Fibroblast of skin of abdomen (primary cell): ENCODE results near the gene NDUFA3. TPM values are rescaled to one million over a fixed set of nuclear protein-coding genes. Genes with fewer than 3 reads are reported as not detected.
"Not testable (repeated sequence)": the region's sequence is repeated elsewhere in the genome, so short reads cannot be mapped to it uniquely, and the experiment has no call there.

Experiments
- DNase-seq: peaks from one replicate; pipeline ENCODE4 v3.0.0-alpha.2; 2013
- polyA plus RNA-seq, 2 experiments: library from polyadenylated mRNA; unstranded; fragments of 120-200 nt; gene quantifications; one replicate each; pipeline ENCODE4 v1.2.1, GENCODE V29; 2013; ENCODE audit not compliant: insufficient read length in 2 of 2

Gene NDUFA3
- 102 TPM for polyA plus RNA-seq (2013, experiment 1 of 2; ENCODE audit: insufficient read length)
- 98.9 TPM for polyA plus RNA-seq (2013, experiment 2 of 2; ENCODE audit: insufficient read length)

DNA sequence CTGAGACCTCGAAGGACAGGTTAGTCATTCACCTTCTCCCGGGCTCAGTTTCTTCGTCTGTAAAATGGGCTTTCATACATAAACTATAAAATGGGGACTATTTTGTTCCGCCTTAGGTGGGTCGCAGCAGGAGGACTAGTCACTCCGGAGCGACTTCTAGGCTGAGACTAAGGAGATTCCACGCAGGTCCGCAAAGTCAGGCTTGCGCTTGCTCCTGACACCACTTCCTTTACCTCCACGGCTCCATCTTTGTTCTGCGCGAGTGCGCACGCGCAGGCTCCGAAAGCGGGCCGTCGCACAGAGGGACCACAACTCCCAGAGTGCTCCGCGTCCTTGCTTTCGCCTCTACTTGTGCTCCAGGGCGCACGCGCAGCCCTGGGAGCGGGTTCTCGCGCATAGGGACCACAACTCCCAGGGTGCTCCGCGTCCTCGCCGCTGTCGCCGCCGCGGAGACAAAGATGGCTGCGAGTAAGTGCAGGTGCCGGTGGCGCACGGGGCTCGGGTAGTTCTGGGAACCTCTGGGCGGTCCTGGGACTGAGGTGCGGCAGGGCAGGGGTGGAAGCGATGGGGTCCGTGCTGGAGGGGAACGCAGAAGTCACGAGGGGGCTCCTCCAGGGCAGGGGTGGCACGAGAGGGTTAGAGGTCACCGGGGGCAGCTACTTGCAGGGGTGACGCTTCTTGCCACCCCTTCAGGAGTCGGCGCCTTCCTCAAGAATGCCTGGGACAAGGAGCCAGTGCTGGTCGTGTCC lies at the start of gene NDUFA3:
Gene NDUFA3 (plus strand): TSS at position 435 of the 749 bp plus-strand sequence. CDS start 24 bp downstream, at position 459.
- peak; percentile 99 for DNase-seq

DNA sequence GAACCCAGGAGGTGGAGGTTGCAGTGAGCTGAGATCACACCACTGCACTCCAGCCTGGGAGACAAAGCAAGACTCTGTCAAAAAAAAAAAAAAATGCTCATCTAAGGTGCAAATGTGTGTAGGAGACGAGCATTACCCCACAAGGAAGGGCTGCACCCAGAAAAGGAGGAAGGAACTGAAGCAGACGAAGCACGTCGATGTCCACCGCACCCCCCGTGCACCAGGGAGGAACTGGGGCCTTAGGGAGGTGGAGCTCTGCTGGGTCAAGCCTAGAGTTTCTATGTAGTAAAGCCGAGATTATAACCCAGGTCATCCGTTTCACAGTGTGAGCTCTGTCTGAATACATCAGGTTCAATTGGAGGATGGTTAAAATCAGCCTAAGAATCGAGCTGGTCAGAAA lies 40.0 kb upstream of the NDUFA3 start:
- no peak for DNase-seq

DNA sequence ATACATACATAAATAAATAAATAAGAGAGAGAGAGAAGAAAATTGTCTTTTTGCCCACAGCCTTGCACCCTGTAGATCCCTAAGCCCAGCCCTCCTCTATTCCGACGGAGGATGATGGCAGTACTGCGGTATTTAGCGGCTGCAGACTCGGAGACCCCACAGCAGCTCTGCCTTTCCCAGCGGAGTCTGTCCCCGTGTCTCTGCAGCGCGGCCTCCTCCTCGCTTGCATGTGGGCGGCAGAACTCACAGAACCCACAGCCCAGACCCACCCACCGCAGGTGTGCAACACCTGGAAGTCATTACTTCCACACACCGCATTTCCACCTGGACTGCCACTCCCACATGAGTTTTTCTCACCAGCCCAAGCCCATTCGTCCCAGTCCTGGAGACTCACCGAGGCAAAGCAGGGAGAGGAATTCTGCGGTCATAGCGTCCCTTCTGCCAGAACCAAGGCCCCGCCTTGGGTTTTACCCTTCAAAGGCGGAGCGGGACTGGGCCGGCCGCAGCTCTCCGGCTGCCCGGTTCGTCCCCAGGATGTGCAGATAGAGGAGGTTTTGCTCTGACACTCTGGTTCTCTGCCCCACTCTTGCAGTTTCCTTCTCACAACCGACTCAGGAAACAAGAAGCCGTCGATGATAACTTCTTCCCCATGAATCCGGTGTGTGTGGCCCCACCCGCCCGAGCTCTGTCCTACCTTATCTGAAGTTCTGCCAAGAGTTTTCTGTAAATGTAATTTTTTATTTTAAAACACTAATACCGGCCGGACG lies 39.1 kb upstream of the NDUFA3 start, which contains the start of gene VSTM1:
Gene VSTM1 (minus strand): TSS at position 548 of the 767 bp plus-strand sequence. CDS start 120 bp downstream, at position 428.
- no peak for DNase-seq

DNA sequence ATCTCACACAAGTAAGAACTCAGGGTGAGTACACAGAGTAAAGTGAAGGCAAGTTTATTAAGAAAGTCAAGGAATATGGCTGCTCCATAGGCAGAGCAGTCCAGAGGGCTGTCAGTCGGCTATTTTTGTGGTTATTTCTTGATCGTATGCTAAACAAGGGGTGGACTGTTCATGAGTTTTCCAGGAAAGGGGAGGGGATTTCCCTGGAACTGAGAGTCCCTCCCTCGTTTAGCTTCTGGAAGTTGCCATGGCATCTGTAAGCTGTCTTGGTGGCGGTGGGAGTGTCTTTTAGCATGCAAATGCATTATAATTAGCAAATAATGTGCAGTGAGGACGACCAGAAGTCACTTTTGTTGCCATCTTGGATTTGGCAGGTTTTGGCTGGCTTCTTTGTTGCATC lies 33.2 kb upstream of the NDUFA3 start:
- DNase-seq = no peak

DNA sequence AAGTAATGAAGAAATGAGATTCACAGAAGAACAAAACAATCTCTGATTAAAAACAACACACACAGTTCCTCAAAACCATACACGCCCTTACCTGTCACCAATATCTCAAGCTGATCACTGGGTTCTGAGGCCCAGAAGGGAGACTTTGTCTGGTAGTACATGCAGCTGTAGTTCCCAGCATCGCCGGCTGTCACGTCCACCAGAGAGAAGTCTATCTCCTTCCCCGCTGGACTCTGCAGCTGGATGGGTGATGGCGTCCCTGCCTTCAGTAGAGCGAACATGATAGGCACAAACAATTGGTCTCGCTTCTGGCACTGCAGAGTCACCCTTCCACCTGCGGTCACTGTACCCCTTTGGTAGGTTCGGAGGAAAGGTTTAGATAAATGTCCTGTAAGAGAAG lies 28.8 kb upstream of the NDUFA3 start:
- no peak for DNase-seq

DNA sequence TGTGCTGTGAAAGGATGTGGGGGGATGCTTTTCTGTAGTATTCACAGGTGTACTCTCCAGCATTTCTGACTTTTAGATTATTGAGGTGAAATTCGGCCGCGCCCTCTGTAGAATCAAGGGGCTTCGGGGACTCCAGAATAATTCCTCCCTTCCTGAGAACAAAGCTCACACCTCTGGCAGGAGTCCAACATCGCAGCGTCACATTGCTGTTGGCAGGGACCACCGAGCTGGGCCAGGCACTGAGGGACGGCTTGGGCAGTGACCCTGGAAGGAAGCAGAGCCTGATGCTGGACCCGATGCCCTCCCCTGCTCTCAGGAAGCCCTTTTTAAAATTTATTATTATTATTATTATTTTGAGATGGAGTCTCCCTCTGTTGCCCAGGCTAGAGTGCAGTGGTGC lies 27.8 kb upstream of the NDUFA3 start:
- no peak for DNase-seq

DNA sequence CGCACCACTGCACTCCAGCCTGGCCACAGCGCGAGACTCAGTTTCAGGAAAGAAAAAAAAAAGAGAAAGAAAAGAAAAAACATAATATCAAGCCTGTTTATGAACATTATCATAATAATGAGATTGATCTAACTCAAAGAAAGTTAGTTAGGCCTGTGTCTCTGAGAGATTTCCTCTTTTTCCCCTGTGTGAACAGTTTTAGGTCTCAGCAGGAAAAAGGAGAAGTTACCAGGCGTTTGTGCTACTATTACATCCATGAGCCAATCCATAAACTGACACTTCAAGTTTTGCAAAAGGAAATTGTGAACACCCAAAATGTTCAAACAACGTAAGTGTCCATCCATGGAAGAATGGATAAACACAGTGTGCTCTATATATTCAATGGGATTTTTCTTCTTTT lies 25.3 kb upstream of the NDUFA3 start:
- no peak for DNase-seq

DNA sequence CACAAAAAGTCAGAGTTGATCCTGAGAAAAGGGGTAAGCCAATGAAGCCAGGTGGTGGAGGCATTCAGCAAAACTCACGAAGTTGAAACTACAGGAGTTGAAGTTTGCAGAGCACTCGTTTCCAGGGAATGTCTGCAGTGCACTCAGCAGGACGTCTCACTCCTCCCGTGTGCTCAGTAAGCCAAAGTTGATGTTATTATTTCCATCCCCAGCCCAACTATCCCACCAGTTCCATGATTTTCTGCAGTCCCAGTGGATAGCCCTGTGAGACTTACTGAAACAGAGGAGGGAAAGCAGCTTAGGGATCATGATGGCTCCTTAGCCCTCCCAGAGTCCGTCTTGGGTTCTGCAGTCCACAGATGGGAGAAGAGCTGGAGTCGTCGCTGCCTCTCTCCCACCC lies 21.6 kb upstream of the NDUFA3 start, which contains the start of gene TARM1:
Gene TARM1 (minus strand): TSS at position 334 of the 400 bp plus-strand sequence. CDS start 25 bp downstream, at position 309.
- no peak for DNase-seq

DNA sequence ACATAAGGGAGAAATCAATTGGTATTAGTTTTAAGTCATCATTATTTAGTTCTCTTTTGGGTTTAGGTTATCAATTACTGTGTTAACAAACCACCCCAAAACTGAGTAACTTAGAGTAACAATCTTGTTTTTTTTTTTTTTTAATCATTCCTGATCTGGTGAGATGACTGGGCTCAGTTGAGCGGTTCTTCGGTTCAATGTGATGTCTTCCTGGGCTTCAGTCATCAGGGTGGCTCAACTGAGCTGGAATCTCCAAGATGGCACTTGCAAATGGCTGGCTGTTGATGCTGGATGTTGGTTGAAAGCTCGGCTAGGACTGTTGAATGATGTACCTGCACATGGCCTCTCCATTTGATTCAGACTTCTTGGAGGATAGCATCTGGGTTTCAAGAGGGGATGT lies 18.2 kb upstream of the NDUFA3 start:
- DNase-seq = no peak

DNA sequence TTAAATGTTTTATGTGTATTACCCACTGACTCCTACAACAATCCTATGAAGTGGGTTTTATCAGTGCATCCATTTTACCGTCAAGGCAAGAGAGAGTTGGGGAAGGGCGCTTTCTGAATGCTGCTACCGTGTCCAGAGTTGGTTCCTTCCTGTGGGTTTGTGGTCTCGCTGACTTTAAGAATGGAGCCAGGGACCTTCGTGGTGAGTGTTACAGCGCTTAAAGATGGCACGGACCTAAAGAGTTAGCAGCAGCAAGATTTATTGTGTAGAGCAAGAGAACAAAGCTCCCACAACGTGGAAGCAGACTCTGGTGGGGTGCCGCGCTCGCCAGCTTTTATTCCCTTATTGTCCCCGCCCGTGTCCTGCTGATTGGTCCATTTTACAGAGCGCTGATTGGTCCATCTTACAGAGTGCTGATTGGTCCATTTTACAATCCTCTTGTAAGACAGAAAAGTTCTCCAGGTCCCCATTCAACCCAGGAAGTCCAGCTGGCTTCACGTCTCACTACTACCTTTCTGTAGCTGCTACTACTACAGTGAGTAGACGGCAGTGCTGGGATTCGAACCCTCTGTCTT lies 8.1 kb upstream of the NDUFA3 start:
- no peak for DNase-seq

DNA sequence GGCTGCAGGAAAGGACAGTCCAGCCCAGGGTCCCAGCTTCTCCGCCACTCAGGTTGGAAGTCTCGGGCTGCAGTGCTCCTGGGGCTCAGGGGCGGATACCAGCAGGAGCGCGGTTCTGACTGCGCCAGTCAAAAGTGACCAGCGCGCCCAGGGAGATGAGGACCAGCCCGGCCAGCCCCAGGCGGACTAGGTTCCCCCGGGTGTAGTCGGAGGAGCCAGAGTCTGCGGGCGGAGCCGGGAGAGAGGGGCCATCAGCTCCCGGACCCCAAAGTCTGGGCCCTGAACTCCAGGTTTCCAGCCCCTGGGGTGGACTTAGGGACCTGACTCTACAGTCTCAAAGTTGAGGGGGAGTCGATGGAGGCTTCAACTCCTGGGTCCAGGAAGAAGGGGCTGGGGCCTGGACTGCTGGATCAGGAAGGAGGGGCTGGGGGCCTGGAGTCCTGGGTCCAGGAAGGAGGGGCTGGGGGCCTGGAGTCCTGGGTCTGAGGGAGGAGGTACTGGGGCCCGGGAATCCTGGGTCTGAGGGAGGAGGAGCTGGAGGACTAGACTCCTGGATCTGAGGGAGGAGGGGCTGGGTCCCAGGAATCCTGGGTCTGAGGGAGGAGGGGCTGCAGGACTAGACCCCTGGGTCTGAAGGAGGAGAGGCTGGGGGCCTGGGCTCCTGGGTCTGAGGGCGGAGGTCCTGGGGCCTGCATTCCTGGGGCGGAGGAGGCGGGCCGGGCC lies 7.4 kb upstream of the NDUFA3 start:
- no peak for DNase-seq

DNA sequence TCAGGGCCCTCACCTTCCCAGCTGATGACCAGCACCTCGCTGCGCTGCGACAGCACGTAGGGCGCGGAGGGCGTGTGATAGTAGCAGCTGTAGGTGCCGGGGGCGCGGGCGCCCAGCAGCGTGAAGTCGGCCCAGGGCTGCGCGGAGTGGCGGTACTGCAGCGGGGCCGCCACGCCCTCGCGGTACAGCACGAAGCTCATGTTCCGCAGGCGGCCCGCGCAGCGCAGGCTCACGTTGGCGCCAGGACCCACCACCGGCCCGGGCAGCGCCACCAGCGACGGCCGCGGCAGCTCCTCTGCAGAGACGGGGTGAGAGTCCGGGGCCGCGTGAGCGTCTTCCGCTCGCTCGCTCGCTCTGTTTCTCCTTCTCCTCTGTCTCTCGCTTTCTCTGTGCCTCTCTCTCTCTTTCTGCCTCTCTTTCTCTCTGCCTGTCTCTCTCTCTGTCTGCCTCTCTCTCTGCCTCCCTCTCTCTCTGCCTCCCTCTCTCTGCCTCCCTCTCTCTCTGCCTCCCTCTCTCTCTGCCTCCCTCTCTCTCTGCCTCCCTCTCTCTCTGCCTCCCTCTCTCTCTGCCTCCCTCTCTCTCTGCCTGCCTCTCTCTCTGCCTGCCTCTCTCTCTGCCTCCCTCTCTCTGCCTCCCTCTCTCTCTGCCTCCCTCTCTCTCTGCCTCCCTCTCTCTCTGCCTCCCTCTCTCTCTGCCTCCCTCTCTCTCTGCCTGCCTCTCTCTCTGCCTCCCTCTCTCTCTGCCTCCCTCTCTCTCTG lies 6.6 kb upstream of the NDUFA3 start:
- peak; percentile 50 for DNase-seq

DNA sequence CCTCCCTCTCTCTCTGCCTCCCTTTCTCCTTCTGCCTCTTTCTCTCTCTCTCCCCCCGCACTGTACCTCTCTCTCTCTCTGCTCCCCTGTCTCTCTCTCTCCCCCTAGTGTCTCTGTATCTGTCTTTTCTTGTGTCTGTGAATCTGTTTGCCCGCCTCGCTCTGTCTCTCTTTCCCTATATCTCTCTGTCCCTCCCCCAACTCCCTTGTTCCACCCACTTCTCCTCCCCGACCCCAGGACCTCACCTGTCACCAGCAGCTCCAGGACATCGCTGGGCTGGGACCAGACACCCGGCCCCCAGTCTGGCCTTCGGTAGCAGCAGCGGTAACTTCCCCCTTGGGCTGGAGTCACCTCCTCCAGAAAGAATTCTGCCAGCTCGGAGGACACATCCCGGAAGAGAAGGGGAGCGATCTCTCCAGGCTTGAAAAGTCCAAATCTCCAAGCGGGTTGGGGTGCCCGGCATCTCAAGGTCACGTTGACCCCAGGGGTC lies 6.0 kb upstream of the NDUFA3 start:
- peak; percentile 51 for DNase-seq

DNA sequence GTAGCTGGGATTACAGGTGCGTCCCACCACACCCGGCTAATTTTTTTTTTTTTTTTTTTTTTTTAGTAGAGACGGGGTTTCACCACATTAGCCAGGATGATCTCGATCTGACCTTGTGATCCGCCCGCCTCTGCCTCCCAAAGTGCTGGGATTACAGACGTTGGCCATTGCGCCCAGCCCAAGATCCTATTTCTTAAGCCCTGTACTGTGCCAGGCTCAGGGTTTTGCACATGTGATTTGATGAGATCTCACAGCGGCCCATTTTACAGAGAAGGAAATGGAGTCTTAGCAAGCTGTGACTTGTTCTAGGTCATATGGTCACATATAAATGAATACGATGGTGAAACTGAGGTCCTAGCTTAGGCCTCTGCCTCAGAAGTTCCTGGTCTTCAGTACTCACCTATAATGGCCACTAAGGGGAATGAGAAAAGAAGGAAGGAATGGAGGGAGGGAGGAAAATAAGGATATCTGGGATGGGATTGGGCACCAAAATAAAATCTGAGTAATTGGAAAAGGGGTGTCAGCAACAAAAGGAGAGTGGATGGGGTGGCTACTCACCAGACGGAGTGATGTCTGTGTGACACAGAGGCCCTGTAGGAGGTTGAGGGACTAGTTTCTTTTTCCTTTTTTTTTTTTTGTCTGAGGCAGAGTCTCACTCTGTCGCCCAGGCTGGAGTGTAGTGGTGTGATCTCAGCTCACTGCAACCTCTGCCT lies 3.3 kb upstream of the NDUFA3 start:
- no peak for DNase-seq

DNA sequence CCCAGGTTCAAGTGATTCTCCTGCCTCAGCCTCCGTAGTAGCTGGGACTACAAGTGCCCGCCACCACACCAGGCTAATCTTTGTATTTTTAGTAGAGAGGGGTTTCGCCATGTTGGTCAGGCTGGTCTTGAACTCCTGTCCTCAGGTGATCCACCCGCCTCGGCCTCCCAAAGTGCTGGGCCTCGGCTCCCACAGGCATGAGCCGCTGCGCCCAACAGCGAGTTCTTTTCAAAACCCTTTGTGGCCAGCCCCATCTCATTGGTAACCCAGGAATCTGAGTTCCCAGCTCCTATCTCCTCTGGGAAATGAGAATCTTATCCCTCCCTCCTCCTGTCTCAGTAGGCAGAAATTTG lies 2.8 kb upstream of the NDUFA3 start:
- not testable (repeated sequence) for DNase-seq

DNA sequence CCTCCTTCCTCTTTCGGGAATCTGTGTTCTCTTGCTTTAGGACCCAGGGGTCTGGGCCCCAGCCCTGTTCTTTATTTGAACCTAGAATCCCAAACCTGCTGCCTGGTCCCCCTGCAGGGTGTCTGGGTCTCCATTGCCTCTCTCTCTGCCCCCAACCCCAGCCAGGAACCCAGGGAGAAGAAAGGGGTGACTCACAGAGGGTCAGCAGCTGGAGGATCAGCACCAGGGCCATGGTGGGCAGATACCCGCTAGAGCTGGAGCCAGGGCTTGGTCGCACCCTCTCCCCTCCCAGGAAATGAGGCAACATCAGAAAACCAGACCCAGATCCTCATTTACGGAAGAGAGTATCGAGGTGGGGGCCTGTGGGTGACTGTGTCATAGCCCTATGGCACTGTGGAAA lies 2.1 kb upstream of the NDUFA3 start, which contains the start of gene OSCAR:
Gene OSCAR (minus strand): TSS at position 243 of the 400 bp plus-strand sequence. CDS start 11 bp downstream, at position 232.
- peak; percentile 17 for DNase-seq

DNA sequence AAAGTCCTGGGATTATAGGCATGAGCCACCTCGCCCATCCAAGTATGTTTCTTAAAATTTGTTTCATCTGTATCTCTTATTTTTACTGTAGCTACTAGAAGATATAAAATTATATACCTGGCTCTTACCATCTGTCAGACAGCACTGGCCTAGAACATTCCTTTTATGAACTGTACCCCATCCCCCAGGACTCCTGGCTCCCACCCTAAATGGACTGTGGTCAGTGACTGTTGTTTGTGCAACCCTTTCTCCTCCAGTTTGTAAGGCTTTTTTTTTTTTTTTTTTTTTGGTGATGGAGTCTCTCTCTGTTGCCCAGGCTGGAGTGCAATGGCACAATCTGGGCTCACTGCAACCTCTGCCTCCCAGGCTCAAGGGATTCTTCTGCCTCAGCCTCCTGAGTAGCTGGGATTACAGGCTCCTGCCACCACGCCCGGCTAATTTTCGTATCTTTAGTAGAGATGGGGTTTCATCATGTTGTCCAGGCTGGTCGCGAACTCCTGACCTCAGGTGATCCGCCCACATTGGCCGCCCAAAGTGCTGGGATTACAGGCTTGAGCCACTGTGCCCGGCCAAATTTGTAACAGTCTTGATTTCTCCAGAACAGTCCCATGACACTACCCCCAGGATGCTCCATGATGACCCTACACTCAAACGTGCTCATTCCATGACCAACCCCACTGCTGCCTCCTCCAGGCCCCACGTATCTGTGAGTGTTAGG lies 2.5 kb downstream of the NDUFA3 start:
- no peak for DNase-seq

DNA sequence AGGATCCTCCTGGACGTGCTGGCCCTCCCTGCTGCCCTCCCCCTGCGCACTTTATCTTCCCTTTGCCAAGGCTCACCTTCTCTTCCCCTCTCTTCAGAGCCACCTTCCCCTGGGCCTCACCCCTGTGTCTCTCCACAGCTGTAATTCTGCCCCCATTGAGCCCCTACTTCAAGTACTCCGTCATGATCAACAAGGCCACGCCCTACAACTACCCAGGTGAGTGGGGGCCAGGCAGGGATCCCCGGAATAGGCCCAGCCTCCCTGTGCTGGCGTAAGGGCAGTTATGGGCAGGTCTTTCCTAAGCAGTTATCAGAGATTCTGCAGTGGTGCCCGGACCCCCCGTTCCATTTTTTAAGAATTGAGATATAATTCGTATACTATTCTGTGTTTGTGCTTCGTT lies 3.1 kb downstream of the NDUFA3 start:
- DNase-seq = no peak

DNA sequence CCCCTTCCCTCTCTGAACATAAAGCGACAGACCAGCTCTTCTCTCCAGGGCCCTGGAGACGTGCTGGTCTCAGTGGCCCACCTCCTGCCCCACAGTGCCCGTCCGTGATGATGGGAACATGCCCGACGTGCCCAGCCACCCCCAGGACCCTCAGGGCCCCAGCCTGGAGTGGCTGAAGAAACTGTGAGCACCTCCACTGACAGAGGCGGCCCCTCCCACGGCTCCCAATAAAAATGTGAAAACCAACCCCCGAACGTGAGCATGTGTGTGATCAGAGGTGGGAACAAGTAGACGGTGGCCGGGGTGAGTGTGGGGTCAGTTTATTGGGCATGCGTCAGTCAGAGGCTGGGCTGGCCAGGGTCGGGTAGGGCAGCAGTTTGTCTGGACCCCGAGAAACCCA lies 4.1 kb downstream of the NDUFA3 start:
- no peak for DNase-seq

DNA sequence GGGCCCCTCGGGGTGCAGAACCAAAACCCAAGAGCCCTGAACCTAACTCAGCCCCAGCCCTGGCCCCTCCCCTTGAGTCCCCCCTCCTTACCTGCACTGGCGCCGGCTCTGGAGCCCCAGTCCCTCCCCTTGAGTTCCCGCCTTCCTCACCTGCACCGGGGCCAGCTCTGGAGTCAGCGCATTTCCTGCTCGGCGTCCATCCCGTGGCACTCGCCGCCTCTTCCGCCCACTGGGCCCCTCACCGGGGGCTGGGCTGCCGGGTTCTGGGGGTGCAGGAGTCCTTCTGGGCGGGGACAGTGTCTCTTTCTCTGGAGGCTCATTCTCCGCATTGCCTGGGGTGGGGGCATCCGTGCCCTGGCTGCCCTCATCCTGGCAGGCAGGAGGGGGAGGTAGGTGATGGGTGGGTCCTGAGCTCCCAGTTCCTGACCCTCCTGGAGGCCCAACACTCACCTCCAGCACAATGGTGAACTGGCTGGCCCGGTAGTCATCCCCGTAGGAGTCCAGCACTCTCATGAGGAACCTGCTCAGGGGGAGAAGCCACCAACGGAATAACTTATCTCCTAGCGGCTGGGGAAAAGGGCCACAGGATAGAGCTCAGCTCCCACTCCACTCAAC lies 5.3 kb downstream of the NDUFA3 start:
- DNase-seq = no peak
